MV-4-11 (cell line): Measurements from ENCODE around the gene FGF4.

Source experiments
- DNase-seq: peaks from one replicate; lab custom pipeline; 2025; lab: John Stamatoyannopoulos, UW

FGF4 gene

GRCh38 chr11:69807106-69807815 is 32.1 kb upstream of the FGF4 start:
- DNase-seq, result no peak

DNA sequence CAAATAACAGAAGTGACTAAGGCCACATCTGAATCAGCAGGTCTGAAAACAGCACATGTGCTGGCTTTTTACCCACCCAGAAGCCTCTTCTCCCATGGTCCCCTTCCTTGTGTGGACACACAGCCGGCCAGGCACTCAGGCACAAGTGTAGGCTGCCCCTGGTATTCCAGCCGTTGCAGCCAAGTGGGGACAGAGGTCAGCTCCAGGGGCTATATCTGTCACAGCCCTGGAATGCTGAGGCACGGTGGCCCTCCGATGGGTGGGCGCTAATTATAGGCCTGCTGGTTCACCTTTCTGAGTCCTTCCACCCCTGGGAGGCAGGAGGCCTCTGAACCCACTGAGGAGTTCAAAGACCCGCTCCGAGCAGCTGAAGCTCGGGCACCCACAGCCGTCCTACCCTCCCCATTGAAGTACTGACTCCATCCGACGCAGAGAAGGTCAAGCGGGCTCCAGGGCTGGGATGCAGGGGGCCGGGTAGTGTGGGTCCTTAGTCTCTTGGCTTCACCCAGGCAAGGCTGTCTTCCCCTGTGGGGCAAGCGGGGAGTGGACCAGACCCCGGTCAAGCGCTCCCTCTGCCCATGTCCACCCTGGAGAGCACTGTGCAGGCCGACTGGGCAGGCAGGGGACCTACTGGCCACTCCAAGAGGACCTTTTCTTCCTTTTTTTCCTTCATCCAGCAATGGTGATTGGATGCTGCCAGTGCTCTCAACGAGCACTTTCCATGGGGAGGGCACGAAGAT is 29.8 kb upstream of the FGF4 start:
- no peak for DNase-seq

GRCh38 chr11:69803604-69804218 is 28.6 kb upstream of the FGF4 start:
- no peak for DNase-seq

DNA sequence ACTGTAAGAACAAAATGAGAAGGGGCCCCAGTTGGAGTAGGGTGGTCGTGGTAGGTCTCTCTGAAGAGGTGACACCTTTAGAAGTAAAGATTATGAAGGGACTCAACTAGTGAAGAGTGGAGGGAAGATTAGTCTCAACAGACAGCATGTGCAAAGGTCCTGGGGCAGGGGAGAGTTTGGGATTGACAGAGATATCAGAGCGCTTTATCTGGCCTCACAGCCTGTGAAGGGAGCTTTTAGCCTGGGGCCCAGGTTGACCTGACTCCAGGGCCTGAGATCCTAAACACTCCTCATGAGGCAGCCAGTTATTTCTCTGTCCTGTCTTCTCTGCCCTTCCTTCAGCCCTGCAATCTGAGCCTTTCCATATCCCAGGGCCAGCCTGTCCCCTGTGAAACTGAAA is 27.9 kb upstream of the FGF4 start:
- DNase-seq, result no peak

DNA sequence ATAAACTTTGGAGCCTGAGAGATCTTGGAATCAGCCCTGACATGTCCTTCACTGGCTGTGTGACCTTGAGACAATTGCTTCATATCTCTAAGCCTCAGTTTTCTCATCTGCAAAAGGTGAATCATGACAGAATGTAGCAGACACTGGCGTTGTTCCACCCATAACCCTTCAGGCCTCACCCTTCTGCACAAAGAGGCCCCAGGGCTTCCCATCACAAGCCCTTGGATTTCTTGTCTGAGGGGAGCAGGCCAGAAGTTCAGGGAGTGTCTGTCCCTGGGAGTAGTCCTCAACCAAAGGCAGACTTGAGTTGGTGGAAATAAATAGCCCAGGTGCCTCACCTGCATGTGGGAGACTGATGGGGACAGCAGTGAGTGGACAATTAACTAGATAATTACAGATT is 27.4 kb upstream of the FGF4 start:
- DNase-seq, result no peak

GRCh38 chr11:69801513-69802335 is 26.6 kb upstream of the FGF4 start:
- DNase-seq, result no peak

- no peak for DNase-seq
These were observed 25.1 kb upstream of the FGF4 start for GRCh38 chr11:69800278-69800677.

DNA sequence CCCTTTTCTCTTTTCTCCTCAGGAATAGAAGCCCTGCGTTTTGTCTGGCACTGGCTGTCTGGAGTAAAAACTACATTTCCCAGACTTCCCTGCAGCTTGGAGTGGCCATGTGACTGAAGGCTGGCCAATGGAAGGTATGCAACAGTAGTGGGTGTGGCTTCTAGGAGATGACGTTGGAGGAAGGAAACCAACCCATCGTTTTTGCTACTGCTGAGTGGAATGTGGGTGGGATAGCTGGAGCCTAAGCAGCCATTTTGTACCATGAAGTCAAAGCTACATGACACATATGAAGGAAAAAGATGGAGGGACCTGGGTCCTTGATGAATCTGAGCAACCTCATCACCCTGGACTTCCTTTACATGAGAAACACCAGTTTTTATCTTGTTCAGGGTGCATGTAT is 24.4 kb upstream of the FGF4 start:
- DNase-seq, result no peak

GRCh38 chr11:69799097-69799496 is 24.0 kb upstream of the FGF4 start:
- no peak for DNase-seq

DNA sequence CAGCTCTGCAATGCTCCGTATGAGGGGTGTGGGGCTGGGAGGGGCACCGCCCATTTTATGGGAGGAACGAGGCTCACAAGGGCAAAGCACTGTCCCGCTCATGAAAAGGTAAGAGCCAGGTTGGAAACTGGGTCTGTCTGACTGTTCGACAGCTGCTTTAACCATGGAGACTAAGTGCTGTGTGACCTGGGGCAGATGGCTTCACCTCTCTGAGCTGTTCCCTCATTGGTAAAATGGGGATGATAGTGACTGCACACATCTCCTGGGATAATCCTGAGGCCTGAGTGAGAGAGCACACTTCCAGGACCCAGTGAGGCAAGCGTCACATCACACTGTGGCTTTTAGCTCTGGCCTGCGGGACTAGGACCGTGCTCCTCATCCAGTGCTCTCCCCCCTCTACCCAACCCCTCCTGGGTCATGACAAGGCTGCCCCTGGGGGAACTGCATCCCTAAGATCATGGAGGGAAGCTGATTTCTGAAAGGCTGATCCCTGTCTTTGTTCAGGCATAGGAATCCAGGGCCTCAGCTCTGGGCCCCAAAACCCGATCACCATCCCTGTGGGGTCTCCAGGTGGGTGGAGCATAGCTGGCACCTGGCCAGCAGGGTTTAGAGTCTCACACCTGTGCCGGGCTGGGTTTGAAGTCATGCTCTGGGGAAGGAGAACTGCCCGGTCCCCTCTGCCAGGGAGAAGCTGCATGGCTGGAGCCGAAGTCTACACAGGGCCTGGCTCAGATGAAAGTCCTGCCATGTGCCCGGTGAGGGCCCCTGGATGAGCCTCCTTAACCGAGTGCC is 22.8 kb upstream of the FGF4 start:
- DNase-seq, result no peak

DNA sequence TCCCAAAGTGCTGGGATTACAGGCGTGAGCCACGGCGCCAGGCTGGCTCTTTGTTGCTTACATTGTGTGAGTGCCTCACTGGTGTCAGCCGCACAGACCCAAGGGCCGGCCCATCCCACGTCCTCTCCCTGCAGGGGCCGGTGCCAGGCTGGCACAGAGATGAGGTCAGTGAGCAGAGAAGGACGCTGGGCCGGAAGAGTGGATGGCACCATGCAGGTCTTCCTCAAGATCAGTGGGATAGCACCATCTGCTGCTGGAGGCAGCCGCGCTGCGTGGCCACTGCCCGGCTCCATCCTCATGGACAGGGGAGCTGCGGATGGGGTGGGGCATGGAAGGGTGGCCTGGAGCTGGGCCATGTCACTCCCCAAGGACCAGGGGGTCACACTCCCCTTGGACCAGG is 22.0 kb upstream of the FGF4 start:
- DNase-seq, result no peak

- DNase-seq, result no peak
These were observed 20.9 kb upstream of the FGF4 start for GRCh38 chr11:69796063-69796462.

- DNase-seq, result no peak
These were observed 16.4 kb upstream of the FGF4 start for GRCh38 chr11:69791276-69792180.

GRCh38 chr11:69788956-69789355 is 13.8 kb upstream of the FGF4 start:
- DNase-seq, result no peak

- DNase-seq, result no peak
These were observed 12.8 kb upstream of the FGF4 start for GRCh38 chr11:69787906-69788305.

GRCh38 chr11:69787457-69787856 is 12.3 kb upstream of the FGF4 start:
- DNase-seq, result no peak

DNA sequence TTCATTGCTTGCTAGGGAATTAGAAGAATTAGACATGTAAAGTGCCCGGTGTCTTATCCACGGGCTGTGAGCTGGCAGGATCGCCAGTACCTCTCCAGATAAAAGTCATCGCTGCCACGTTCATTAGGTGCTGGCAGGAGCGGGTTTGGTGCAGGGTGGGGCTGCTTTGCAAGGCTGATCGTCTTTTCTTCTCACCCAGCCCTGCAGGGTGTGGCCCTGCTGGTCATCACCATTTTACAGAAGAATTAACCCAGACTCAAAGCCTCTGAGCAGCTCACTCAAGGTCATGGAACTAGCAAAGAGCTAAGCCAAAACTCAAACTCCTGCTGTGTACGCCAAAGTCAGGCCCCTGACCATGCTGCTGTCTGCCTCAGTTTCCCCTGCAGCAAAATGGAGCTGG is 6.1 kb upstream of the FGF4 start:
- no peak for DNase-seq

- DNase-seq, result no peak
These were observed 3.2 kb upstream of the FGF4 start for GRCh38 chr11:69778373-69778772.

GRCh38 chr11:69774354-69775162 is 583 bp downstream of the FGF4 start:
- no peak for DNase-seq
